ENCODE measurements around the gene WASF2. TPM values are rescaled to one million over a fixed set of nuclear protein-coding genes. Genes with fewer than 3 reads are reported as not detected.

Gene WASF2
- total and polyA plus RNA-seq, 2 of the 13 experiments (the other 11 are each of a cell fraction or from before 2014, with no cell fraction given): 10.4 to 27.7 TPM

DNA sequence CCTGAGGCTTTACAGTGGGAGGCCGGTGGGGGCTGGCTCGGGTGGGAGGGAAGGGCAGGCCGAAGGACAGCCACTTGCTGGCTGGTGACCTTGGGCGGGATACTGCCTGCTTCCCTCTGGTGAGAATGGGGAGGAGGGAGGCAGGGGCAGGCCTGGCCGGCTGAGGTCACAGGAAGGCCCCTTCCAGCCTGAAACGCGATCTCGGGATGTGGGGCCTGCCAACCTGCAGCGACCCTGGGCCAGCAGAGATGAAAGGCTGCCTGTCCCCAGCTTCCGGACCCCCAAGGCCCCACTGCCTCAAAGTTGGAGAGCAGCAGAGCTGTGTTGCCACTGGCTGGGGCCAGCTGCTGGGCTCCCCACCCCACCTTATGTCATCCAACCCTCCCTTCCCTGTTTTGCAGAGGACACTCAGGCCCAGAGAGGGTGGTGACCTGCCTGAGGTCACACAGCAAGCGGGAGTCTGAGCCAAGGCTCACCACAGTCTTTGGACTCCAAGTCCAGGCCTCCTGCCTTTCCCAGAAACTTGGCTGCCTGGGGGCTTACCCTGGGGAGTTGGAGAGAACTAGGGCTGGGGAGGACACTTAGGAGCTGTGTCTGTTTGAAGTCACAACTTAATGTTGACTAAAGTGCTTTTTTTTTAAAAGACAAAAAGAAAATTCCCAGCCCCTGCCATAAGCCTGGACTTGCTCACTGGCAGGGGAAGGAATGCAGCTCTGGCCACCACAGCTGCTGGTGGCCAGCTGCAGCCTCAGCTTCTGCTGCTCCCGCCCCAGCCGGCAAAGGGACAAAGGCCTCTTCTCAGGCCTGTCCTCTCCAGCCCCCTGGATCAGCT is 14.8 kb upstream of the WASF2 start (continued):
- TF ChIP-seq, protein P1, sequence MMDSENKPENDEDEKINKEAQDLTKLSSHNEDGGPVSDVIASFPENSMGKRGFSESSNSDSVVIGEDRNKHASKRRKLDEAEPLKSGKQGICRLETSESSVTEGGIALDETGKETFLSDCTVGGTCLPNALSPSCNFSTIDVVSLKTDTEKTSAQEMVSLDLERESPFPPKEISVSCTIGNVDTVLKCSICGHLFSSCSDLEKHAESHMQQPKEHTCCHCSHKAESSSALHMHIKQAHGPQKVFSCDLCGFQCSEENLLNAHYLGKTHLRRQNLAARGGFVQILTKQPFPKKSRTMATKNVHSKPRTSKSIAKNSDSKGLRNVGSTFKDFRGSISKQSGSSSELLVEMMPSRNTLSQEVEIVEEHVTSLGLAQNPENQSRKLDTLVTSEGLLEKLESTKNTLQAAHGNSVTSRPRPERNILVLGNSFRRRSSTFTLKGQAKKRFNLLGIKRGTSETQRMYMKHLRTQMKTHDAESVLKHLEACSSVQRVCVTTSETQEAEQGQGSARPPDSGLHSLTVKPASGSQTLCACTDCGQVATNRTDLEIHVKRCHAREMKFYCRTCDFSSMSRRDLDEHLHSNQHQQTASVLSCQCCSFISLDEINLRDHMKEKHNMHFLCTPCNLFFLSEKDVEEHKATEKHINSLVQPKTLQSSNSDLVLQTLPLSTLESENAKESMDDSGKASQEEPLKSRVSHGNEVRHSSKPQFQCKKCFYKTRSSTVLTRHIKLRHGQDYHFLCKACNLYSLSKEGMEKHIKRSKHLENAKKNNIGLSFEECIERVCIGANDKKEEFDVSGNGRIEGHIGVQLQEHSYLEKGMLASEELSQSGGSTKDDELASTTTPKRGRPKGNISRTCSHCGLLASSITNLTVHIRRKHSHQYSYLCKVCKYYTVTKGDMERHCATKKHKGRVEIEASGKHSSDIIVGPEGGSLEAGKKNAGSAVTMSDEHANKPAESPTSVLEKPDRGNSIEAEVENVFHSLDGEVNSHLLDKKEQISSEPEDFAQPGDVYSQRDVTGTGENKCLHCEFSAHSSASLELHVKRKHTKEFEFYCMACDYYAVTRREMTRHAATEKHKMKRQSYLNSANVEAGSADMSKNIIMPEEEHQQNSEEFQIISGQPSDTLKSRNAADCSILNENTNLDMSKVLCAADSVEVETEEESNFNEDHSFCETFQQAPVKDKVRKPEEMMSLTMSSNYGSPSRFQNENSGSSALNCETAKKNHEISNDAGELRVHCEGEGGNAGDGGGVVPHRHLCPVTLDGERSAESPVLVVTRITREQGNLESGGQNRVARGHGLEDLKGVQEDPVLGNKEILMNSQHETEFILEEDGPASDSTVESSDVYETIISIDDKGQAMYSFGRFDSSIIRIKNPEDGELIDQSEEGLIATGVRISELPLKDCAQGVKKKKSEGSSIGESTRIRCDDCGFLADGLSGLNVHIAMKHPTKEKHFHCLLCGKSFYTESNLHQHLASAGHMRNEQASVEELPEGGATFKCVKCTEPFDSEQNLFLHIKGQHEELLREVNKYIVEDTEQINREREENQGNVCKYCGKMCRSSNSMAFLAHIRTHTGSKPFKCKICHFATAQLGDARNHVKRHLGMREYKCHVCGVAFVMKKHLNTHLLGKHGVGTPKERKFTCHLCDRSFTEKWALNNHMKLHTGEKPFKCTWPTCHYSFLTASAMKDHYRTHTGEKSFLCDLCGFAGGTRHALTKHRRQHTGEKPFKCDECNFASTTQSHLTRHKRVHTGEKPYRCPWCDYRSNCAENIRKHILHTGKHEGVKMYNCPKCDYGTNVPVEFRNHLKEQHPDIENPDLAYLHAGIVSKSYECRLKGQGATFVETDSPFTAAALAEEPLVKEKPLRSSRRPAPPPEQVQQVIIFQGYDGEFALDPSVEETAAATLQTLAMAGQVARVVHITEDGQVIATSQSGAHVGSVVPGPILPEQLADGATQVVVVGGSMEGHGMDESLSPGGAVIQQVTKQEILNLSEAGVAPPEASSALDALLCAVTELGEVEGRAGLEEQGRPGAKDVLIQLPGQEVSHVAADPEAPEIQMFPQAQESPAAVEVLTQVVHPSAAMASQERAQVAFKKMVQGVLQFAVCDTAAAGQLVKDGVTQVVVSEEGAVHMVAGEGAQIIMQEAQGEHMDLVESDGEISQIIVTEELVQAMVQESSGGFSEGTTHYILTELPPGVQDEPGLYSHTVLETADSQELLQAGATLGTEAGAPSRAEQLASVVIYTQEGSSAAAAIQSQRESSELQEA (CRISPR knock-in tag; IDR thresholded peaks at IDR 0.05; ENCODE audit: not compliant biosample characterization): peak; percentile 62
- TF ChIP-seq, protein P2, sequence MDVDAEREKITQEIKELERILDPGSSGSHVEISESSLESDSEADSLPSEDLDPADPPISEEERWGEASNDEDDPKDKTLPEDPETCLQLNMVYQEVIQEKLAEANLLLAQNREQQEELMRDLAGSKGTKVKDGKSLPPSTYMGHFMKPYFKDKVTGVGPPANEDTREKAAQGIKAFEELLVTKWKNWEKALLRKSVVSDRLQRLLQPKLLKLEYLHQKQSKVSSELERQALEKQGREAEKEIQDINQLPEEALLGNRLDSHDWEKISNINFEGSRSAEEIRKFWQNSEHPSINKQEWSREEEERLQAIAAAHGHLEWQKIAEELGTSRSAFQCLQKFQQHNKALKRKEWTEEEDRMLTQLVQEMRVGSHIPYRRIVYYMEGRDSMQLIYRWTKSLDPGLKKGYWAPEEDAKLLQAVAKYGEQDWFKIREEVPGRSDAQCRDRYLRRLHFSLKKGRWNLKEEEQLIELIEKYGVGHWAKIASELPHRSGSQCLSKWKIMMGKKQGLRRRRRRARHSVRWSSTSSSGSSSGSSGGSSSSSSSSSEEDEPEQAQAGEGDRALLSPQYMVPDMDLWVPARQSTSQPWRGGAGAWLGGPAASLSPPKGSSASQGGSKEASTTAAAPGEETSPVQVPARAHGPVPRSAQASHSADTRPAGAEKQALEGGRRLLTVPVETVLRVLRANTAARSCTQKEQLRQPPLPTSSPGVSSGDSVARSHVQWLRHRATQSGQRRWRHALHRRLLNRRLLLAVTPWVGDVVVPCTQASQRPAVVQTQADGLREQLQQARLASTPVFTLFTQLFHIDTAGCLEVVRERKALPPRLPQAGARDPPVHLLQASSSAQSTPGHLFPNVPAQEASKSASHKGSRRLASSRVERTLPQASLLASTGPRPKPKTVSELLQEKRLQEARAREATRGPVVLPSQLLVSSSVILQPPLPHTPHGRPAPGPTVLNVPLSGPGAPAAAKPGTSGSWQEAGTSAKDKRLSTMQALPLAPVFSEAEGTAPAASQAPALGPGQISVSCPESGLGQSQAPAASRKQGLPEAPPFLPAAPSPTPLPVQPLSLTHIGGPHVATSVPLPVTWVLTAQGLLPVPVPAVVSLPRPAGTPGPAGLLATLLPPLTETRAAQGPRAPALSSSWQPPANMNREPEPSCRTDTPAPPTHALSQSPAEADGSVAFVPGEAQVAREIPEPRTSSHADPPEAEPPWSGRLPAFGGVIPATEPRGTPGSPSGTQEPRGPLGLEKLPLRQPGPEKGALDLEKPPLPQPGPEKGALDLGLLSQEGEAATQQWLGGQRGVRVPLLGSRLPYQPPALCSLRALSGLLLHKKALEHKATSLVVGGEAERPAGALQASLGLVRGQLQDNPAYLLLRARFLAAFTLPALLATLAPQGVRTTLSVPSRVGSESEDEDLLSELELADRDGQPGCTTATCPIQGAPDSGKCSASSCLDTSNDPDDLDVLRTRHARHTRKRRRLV (CRISPR knock-in tag; IDR thresholded peaks at IDR 0.05): 0 out of 2 replicates have a peak, but pooled peaks have one; percentile 48
- TF ChIP-seq, protein P3, sequence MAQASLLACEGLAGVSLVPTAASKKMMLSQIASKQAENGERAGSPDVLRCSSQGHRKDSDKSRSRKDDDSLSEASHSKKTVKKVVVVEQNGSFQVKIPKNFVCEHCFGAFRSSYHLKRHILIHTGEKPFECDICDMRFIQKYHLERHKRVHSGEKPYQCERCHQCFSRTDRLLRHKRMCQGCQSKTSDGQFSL (CRISPR knock-in tag; IDR thresholded peaks at IDR 0.05): peak; percentile 37; the same call in 1 of the 2 replicates
- TF ChIP-seq SIX1 (CRISPR knock-in tag; IDR thresholded peaks at IDR 0.05; ENCODE audit: borderline replicate concordance): peak; percentile 92
- peak; percentile 64; the same call in 1 of the 2 replicates for TF ChIP-seq MIER3 (CRISPR knock-in tag; IDR thresholded peaks at IDR 0.05; ENCODE audit: borderline replicate concordance)
- peak; percentile 63 for TF ChIP-seq FOXA3 (CRISPR knock-in tag; IDR thresholded peaks at IDR 0.05)
- 0 out of 2 replicates have a peak, but pooled peaks have one; percentile 36 for TF ChIP-seq RFXANK (CRISPR knock-in tag; IDR thresholded peaks at IDR 0.05)
- TF ChIP-seq, protein P4, sequence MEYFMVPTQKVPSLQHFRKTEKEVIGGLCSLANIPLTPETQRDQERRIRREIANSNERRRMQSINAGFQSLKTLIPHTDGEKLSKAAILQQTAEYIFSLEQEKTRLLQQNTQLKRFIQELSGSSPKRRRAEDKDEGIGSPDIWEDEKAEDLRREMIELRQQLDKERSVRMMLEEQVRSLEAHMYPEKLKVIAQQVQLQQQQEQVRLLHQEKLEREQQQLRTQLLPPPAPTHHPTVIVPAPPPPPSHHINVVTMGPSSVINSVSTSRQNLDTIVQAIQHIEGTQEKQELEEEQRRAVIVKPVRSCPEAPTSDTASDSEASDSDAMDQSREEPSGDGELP (IDR thresholded peaks at IDR 0.05; ENCODE audit: borderline replicate concordance, low read depth): peak; percentile 99
- TF ChIP-seq, protein P5, sequence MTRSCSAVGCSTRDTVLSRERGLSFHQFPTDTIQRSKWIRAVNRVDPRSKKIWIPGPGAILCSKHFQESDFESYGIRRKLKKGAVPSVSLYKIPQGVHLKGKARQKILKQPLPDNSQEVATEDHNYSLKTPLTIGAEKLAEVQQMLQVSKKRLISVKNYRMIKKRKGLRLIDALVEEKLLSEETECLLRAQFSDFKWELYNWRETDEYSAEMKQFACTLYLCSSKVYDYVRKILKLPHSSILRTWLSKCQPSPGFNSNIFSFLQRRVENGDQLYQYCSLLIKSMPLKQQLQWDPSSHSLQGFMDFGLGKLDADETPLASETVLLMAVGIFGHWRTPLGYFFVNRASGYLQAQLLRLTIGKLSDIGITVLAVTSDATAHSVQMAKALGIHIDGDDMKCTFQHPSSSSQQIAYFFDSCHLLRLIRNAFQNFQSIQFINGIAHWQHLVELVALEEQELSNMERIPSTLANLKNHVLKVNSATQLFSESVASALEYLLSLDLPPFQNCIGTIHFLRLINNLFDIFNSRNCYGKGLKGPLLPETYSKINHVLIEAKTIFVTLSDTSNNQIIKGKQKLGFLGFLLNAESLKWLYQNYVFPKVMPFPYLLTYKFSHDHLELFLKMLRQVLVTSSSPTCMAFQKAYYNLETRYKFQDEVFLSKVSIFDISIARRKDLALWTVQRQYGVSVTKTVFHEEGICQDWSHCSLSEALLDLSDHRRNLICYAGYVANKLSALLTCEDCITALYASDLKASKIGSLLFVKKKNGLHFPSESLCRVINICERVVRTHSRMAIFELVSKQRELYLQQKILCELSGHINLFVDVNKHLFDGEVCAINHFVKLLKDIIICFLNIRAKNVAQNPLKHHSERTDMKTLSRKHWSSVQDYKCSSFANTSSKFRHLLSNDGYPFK (CRISPR knock-in tag; IDR thresholded peaks at IDR 0.05; ENCODE audit: borderline replicate concordance): peak; percentile 53; the same call in 1 of the 2 replicates
